HG03064 (cell line): ENCODE measurements around the gene UST.
"Not testable (repeated sequence)": the region's sequence is repeated elsewhere in the genome, so short reads cannot be mapped to it uniquely, and the experiment has no call there.

Experiments used
- ATAC-seq: cut with Tn5 transposase; IDR thresholded peaks from one replicate; pipeline ENCODE4 v1.9.1; 2021; ENCODE audit warnings: low read depth; ENCODE audit not compliant: unreplicated experiment

The UST gene

DNA sequence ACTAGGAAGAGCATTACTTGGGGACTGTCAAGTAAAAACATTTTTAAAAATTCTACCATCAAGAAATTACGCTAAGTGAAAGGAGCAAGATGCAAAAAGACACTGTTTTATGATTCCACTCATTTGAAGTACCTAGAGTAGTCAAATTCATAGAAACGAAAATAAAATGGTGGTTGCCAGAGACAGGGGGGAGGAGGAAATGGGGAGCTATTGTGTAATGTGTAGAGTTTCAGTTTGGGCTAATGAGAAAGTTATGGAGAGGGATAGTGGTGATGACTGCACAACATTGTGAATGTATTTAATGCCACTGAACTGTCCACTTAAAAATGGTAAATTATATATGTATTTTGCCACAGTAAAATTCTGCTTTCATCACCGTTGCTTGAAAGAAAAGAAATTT is 83.8 kb downstream of the UST start:
- ATAC-seq = no peak

DNA sequence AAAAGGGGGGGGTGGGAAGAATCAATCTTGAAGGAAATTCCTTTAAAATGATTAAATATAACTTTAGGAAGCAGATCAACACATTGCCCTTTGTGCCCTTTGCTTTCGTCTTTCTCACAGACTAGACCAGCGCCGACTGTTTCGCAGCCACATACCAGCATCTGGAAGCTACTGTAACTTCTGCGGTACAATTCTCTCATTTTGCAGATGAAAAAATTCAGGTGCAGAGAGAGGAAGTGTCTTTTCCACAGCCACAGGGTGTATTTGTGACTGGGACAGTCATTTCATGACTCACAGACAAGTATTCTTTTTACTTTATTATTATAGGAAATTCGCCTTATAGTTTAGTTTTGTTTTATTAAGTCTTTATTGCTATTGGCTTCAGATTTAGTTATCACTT is 84.2 kb downstream of the UST start:
- ATAC-seq = no peak

DNA sequence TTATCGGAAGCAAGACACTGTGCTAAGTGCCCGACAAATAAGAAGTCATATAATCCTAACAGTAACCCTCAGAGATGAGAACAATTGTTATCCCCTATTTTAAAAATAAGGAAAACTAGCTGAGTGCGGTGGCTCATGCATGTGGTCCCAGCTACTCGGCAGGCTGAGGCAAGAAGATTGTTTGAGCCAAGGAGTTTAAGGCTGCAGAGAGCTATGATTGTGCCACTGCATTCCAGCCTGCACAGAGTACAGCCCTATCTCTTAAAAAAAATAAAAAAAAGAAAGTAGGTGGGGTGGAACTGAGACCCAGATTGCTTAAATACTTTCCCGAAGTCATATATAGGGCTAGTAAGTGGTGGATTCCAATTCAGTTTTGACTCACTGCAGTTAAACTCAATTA is 84.7 kb downstream of the UST start:
- ATAC-seq = no peak

DNA sequence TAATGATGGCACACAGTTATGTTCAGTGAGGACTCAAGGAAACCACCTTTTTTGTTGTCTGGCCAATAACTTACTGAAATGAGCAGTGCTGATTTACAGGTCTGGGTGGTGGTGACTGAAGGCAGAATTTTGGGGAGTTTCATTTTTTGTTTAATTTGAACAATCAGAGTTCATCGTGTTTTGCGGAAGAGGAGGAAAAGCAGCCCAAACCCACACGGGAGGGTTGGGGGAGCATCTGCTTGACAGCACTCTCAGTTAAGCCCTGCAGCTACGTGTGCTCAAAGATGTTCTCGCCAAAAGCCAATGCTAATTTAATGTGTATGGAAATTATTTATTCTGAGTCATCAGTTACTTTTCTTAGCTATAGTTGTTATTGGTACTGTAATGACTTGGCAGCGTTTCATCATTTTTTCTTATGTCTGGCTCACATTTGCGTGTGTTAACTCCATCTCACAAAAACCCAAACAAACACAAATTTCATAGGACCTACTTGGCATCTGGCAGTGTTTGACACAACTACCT is 89.2 kb downstream of the UST start:
- ATAC-seq = no peak

DNA sequence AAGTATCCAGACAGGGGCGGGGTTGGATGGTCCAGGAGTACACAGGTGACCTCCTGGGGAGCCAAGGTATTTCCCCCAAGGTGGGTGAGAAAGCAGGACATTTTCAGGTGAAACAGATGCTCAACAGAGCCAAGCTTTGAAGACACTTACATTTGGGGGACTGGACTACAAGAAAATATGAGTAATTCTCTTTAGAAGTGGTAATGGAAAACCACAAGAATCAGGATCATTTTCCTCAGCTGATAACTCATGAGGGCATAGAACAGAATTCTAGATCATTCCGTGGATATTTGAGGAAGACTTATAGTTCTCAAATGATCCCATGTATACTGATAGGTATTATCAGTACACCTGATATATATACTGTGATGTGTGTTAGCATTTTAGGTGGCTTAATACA is 89.9 kb downstream of the UST start:
- no peak for ATAC-seq

DNA sequence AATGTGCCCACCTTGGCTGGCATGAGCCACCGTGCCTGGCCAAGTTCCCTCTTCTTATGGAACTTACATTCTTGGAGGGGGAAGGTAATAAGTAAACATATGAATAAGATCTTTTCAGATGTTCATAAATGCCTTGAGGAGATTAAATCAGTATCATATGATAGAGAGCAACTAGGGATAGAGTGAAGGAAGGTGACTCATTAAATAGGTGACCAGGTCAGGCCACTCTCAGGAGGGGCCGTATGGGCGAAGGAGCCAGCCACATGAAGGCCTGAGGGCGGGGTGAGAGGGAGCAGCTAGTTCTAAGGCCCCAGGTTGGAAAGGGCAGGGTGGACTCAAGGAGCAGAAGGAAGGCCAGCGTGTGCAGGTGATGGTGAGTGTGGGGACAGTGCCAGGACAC is 91.1 kb downstream of the UST start:
- no peak for ATAC-seq

DNA sequence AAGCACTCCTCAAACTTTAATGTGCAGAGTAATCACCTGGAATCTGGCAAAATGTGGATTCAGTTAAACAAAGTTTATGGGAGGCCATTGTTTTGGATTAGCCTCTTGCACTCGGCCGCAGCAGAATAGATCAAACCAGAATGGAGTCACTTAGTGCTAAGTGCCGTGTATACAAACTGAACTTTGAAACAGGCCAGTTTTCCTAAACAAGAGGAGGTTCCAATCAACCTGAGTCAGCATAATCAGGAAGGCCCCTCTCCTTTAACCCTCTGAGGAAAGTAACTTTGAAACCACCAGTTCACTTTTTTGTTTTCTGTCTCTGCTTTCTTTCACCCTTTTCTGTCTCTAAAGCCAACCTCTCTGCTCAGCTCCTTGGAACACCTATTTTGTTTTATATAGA is 92.2 kb downstream of the UST start:
- no peak for ATAC-seq

DNA sequence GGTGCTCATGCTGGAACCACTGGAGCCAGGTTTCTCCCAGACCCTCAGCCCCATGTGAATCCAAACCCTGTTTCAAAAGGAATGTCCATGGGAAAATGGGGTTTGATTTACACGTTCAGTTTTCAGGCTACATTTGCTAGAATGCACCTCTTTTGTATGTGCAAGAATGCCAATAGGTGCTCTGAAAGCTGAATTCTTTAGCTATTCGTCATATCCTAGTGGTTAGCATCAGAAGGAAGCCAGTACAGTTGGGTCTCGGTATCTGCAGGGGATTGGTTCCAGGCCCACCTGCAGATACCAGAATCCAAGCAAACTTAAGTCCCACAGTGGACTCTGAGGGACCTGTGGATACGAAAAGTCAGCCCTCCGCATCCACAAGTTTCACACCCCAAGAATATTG is 93.4 kb downstream of the UST start:
- no peak for ATAC-seq

DNA sequence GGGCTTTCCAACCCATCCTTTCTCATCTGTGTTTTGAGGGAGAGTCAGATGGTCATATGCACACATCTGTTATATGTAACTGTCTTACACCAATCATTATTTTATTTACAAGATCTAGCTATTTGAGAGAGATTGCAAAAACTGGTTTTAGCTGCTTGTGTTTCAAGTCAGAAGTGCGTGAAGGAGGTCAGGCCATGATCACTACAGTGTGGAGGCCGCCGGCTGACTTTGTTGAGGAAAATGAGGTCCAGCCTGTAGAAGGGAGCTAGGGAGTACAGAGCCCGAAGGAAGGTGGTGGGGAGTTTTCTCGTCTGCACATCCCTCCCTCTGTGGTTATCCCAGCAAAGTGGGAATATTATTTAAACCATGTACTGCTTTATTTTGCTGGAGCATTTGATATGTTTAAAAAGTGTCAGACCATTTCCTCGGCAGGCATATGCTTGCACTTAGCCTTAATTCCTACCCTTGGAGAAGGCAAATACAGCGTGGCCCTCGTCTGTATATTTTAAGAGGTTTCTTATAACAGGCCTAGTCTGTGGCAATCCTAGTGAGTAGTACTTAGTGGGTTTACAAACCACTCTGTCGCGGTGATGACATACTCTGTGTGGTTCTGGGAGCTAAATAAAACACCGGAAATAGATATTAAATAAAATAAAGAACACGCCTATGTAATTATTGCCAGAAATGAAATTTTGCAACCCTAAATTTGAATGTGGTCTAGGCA is 95.6 kb downstream of the UST start:
- ATAC-seq = no peak

DNA sequence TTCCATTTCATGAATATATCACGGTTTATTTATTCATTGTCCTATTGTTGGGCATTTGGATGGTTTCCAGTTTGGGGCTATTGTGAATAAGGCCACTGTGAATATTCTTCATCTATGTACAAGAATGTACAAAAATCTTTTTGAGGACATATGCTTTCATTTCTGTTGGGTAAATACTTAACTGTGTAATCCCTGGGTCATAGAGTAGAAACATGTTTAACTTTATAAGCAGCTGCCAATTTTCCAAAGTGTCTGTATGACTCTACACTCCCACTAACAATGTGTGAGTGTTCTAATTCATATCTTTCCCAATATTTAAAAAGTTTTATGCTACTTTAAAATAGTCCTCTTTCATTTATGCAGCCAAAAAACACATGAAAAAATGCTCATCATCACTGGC is 98.6 kb downstream of the UST start:
- no peak for ATAC-seq

DNA sequence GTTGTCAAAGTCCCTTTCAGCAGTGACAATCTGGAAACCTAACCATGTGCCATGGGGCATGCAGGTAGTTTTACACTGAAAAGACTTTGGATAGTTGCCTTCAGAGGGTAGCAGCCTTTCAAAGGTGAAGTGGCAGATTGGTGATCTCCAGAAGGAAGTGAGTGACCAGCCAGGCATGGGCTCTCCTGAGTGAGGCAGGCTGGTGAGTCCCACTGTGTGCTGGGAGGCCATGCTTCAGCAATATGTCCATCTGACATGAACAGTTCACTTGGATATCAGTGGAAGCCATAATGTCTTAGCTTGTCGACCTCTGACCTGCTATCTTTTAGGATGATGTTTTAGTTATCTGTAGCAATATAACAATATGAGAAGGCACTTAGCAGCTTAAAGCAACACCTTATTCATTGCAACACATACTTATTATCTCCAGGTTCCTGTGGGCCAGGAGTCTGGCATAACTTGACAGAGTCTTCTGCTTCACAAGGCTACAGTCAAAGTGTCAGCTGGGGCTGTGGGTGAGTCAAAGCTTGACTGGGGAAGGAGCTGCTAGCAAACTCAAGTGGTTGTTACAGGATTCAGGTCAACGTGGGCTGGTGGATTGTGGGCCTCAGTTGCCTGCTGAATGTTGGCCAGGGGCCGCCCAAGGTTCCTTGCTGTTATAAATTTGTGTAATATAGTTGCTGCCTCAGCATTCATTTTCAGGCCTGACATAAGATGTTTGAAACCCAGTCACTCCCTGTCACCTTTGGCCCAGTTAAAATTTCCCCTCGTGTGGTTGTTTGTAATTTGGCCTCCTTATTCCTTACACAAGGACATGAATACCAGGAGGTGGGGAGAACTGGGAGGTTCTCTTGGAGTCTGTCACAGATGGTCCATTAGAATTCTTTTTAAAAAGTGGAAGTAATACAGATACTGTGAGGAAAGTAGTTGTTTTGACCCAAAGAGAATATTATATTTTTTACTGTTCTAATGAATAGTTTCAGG is 100.2 kb downstream of the UST start:
- no peak for ATAC-seq

DNA sequence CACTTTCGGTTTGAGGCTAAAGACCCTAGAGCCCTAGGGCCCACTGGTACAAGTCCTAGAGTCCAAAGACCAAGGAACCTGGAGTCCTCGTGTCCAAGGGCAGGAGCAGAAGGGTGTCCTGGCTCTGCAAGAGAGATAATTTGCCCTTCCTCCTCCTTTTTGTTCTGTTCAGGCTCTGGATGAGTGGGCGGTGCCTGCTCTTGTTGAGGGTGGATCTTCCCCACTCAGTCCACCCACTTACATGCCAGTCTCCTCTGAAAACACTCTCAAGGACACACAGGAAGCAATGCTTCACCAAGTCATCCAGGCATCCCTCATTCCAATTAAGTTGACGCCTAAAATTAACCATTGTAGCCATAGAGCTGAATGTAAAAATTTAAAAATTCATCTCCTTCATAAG is 102.1 kb downstream of the UST start:
- no peak for ATAC-seq

DNA sequence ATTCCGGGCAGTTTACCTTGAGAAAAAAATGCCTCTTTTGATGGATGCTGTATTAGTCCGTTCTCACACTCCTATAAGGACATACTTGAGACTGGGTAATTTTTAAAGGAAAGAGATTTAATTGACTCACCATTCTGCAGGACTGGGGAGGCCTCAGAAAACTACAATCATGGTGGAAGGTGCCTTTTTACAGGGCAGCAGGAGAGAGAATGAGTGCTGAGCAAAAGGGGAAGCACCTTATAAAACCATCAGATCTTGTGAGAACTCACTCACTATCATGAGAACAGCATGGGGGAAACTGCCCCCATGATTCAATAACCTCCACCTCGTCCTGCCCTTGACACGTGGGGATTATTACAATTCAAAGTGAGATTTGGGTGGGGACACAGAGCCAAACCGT is 102.6 kb downstream of the UST start:
- not testable (repeated sequence) for ATAC-seq

DNA sequence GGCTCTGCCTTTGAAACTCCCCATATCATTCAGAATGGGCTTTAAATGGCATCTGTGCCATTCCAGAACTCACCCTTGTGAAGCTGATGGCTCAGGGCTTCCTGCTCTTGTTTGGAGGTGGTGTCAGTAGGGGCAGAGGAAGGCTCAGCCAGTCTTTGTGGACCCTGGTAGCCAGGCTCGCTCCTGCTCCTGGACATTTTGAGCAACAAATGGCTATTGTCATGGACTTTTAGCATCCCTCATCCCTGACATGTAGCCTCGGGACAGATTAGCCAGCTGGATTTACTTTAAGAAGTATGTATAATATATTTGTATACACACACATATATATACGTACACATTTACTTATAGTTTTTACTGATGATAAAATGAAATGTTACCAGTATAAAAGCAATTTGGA is 104.1 kb downstream of the UST start:
- no peak for ATAC-seq

DNA sequence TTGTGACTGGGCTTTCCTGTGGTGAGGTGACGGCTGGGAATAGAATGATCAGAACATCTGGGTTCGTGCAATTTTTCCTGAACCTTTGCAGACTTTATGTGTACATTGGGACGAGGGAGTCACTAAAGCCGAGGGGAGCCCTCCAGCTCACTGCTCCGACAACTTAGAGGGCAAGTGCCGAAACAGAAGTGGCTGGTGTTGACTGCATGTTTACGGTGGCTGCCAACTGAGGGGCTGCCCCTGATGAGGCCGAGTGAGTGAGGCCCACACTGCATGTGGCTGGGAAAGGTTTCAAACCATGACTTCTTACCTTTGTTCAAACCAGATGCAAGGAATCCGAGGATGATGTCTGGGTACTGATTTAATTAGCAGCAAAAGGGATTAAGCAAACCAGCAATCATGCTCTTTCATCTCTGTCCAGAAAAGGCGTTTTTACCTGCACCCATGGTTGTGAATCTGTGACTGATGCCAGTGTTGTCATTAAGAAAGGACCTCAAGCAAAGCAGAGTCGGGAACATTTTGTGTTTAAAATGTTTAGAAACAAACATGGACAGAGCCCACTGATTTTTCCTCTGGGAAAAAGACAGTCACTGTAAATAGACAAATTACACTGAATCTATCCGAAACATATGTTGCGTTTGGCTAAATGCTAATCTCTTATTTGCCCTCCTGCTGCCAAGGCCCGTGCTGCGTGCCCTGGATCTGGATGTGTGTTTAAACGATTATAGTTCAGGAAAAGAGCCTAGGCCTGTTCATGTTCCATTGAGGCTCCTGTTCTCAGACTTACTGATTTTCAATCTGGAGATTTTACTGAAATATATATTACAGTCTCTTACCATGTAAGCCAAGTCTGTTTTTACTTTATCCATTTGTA is 105.1 kb downstream of the UST start:
- ATAC-seq = no peak

DNA sequence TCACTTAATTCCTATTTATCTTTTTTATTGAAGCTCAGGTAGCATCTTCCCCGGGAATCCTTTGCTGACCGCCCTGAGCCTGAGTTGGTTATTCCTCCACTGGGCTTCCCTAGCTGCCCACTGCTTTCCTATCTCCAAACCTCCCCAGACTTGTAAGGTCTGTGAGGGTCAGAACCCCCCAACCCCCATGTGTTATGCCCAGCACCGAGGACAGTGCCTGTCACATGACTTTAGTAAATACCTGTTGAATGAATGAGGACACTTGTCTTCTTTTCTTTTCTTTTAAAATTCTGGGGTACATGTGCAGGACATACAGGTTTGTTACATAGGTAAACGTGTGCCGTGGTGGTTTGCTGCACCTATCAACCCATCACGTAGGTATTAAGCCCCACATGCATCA is 105.9 kb downstream of the UST start:
- no peak for ATAC-seq

DNA sequence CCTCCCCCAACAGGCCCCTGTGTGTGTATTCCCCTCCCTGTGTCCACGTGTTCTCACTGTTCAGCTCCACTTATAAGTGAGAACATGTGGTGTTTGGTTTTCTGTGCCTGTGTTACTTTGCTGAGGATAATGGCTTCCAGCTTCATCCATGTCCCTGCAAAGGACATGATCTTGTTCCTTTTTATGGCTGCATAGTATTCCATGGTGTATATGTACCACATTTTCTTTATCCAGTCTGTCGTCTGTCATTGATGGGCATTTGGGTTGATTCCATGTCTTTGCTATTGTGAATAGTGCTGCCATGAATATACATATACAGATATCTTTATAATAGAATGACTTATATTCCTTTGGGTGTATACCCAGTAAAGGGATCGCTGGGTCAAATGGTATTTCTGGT is 106.3 kb downstream of the UST start:
- not testable (repeated sequence) for ATAC-seq

DNA sequence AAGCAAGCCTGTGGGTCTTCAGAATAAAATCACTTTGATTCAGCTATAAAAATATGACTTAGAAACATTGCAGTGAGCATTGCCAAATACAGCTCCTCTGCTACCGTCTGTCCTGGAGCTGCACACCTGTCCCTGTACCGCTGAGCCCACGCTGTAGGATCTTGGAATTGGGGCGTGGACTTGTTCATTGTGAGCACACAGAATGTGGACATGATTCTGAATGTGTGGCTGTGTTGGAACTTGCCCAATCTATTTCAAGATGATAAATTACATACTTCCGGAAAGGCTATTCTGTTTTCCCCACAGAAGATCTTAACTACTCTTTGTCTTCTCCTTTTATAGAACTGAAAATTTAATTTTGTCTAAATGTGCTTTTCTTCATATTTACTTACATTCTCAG is 107.3 kb downstream of the UST start:
- no peak for ATAC-seq

DNA sequence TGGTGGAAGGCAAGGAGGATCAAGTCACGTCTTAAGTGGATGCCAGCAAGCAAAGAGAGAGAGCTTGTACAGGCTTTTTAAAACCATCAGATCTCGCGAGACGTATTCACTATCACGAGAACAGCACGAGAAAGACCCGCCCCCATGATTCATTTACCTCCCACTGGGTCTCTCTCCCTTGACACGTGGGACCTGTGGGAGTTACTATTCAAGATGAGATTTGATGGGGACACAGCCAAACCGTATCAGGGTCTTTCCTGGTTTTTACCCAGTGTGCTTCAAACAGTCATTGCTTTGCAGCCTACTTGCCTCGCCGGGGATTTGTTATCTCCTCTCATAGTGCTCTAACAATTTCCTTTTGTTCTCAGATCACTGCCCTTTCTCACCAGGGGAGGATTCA is 108.2 kb downstream of the UST start:
- ATAC-seq = no peak

DNA sequence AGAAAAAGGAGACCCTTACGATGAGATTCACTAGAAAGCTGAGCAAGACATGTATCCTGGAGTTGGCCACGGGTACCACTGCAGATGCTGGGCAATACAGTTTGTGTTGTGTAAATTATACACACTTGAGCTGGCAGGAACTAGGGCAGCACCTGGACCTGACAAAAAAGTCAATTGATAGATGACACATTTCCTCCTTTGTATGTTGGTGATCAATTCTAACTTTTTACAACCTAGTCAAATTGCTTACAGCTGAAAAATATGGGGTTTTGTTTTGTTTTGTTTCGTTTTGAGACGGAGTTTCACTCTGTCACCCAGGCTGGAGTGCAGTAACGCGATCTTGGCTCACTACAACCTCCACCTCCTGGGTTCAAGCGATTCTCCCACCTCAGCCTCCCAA is 108.9 kb downstream of the UST start:
- ATAC-seq = no peak
